Hepatic stellate cell (primary cell): Measurements from ENCODE around the gene FANK1.

Experiments
- DNase-seq: peaks from one replicate; pipeline ENCODE4 v3.0.0; 2011; ENCODE audit warnings: low spot score

The FANK1 gene, protein sequence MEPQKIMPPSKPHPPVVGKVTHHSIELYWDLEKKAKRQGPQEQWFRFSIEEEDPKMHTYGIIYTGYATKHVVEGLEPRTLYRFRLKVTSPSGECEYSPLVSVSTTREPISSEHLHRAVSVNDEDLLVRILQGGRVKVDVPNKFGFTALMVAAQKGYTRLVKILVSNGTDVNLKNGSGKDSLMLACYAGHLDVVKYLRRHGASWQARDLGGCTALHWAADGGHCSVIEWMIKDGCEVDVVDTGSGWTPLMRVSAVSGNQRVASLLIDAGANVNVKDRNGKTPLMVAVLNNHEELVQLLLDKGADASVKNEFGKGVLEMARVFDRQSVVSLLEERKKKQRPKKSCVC

DNA sequence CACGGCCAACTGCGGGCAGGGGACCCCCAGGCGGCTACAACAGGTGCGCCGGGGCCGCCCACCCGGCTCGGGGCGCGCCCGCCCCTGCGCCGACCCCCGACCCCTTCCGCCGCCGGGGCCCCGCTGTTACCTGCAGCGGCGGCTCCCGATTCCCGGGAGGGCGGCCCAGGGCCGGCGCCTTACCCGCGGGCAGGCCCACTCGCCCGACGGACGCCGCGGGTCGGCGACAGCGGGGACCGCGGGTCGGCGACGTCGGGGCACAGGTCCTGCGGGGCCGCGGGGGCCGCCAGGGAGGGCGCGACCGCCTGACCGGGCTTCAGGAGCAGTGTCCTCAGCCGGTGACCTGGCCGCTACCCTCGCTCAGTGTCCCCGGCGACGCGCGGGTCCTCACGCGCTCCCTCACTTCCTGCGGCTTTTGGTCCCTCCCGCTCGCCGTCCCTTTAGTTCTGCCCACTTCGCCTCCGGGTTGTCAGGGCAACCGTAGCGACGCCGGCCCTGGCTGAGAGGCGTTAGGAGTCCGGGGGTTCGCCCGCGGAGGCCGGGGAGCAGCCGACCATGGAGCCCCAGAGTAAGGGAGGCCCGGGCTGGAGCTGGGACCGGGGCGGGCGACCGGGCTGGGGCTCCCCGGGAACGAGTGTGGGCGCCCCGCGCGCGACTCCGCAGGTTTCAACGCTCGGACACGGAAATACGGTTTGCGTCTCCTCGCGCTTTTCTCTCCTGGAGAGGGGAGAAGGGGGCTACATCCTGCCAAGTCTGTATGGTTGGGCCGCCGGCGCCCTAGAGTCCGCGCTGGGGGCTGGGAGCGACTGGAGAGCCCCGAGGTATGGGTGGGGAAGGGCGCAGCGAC, at the start of gene FANK1:
FANK1 (plus strand) TSS at position 477 of the 847 bp plus-strand sequence; CDS start at position 556, 79 bp downstream.
- peak; percentile 64 for DNase-seq

DNA sequence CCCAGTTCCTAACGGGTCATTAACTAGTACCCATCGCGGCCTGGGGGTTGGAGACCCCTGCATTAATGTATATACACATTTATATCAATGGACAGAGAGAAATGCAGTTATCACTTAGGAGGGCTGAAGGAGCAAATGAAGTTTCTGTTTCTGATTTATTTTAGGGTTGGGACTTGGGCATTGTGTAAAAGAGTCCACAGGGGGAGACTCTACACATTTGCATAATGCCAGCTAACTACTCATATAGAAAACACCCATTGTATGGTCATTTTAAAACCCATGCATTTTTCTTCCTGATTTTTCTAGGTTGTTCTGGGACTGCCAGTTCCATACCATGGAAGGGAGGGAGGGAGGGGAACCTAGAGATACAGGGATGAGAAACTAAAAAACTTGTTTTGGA, 49.5 kb upstream of the FANK1 start:
- DNase-seq, result no peak

DNA sequence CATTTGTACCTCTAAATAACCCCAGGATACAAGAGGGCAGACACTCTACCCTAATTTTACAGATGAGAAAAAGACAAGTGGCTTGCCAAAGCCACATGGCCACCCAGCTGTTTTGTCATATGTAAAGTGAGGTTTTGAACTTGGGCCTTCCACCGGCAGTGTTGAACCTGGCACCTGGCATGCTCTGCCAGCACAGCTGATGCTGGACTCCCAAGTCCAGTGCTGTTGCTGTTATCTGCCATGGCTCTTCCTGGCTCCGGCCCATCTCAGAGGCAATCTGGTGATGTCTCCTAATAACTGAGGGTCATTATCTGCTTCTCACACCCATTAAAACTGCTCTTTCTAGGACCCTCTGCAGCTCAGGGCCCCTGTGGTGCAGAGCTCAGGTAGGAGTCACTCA, 48.0 kb upstream of the FANK1 start:
- DNase-seq, result no peak

DNA sequence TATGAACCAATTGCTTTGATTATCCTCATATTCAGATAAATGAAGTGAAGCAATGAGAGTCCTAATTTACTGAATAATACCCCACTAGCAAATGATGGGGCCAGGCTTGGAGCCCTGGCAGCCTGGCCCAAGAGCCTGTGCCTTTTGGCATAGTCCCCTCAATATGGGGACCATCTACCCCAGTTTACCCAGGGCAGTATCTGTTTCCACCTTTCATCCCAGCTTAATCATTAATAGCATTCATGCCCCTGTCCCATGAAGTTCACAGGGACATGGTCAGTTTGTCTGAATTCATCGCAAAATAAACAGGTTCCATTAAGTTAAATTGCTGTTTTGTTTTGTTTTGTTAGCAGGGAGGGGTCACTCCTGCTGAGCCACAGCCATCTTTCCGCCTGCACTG, 47.5 kb upstream of the FANK1 start:
- no peak for DNase-seq

DNA sequence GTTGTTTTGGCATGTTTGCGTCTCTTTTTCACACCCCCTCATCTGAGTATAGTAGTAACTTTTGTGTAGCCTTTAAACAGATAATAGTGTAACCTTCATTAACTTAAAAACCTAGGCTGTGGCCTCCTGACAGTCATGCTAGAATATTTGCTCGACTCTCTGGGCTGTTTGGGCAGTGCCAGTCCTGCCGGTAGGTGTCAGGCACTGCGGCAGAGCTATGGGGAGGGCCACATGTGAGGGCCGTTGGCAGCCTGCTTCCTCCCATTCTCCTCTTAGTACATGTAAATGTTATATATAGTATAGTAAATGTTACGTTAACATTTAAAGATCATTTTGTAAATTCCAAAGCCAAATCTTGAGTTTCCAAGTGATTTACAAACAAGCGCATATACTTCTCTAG, 46.9 kb upstream of the FANK1 start:
- DNase-seq, result no peak

DNA sequence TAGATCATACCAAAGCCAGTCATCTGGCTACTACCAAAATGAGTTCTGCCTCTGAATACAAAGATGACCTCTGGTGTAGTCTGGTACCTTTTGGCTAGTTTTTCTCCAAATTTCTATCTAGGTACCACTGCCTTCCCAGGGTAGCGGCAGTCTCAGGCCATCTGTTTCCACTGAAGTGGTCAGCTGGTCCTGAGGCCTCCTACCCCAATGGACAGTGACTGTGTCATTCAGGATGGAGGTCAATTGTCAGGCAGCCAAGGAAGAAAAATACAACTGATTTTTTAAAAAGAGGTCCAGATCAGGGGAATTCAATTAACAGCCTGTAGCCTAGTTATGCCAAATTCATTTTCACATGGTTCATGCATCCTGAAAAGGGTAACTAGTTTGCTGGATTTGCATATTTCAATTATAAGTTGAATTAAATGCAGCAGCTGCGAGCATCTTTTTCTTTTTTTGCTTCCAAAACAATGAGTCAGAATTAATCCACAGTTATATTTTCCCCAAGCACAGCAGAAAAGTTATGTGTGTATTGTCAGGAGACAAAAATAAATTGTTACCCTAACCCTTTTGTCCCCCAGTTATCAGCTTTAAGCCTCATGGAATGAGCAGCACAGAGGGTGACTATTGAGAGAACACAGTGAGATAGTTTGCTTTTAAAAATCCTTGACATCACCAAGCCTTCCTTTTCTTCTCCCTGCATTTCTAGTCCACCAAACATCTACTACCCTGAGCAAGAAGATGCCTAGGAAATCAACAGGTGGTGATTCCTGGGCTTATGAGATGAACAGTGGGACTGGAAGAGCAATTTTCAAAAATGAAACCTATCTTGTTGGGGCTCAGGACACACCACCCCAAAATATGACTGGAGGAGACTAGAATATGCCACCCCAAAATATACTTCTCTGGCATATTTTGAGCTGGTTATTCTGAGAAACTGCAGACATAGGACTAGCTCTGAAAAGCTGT, 45.3 kb upstream of the FANK1 start:
- DNase-seq, result no peak

DNA sequence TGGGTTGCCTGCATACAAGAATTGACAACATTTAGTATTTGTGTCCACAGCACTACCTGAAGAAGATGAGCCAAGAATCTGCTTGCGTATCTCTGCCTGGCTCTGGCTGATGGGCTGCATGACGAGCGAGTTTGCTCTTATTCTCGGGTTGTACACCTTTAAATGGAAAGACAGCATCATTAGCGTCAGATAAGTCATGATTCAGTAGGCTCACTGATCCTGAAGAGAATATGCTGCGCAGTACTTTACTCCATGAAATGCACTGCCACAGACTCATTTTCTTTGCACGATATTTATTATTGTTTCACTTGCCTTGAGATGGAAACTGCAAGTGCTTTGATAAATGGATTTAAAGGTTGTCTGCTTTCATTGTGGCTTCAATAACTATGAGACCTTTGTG, 43.9 kb upstream of the FANK1 start:
- DNase-seq, result no peak

DNA sequence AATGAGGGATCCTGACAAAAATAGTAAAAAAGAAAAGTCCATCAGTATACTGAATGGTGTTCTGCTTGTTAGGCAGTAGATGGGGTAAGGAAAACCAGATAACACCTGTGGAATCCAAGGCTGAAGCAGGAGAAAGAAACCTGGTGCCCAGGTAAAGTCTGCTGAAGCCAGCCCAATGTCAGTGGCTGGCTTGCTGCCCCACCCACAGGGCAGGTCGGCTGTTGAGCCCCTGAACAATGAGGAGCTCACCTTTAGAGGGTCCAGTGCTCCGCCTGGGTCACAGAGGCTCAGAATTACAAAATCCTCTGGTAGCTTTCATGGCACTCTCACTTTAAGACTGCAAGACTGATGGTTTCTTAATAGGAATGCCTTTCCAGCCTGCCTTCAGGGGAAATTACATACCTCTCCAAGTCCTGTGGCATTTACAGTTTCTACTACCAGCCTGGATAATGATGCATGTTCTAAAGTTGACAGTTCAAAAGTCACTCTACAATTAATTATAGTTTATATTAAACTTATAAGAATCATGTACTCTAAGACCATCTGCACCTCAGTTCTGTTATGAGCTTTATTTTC, 39.1 kb upstream of the FANK1 start:
- DNase-seq, result no peak

DNA sequence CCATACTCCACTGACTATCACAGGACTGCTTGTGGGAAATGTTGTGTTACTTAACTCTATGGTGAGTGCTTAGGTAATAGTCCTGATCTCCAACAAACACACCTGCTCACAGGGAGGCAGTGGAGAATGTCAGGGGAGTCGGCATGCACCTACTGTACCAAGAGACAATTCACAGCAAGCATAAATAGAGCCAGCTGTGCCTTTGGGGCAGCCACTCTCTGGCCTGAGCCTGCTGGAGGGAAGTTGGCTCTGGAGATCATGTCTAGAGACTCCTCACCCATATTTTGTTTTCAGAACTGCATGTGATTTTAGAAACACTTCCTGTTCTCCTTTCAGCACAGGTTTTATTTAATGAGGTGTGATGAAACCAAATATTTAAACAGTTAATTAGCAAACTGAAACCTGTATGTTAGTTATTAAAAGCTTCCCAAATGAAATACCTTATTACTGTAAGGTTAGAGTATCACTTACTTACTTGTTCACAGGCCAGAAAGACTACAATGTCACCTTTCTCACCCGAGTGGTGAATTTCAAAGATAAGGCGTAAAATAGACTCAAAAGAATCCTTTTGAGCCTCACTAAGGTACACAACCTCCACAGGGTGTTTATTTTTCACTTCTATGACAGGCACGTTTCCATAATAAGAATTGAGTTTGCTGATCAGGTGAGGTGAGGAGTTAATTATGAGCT, 37.1 kb upstream of the FANK1 start:
- DNase-seq, result no peak

DNA sequence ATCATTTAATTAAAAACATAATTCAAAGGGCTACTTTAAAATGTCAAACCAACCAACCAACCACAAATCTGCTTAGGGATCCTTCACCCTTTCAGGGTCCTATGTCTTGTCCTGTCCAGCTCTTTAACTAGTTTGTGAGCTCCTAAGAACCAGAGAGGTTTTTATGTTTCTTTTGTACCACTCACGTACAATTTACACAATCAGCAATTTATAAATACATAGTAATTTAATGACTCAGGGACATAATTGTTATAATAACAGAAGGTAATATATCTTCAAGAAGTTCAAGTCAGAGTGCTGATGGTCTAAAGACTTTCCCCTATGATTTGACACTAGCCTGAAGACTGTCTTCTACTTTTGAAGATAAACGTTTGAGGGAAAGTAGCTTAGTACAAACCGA, 31.2 kb upstream of the FANK1 start:
- DNase-seq, result no peak

DNA sequence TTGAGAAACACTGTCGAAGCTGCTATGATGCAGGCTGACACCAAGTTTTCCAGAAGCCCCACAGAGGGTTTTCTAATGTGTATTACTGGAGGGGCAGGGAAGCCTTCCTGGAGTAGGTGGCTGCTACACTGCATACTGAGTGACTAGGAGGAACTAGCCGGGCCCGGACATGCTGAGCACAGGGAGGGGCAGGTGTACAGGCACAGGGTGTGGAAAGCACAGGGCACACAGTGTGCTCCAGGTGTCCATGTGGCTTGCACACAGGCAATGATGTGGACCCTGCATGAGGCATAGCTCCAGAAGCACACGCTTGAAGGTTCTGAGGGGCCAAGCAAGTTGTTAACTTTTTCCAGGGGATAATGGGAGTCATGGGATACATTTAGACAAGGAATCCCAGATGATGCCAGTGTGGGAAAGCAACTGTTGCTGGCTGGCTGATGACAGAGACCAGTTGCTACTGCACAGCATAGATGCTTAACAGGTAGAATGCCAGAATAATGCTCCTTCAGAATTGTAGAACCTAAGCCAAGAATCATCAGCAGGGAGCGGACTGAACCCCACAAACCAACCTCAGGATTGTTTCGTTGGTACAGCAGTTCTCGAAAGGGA, 29.8 kb upstream of the FANK1 start:
- DNase-seq, result no peak

DNA sequence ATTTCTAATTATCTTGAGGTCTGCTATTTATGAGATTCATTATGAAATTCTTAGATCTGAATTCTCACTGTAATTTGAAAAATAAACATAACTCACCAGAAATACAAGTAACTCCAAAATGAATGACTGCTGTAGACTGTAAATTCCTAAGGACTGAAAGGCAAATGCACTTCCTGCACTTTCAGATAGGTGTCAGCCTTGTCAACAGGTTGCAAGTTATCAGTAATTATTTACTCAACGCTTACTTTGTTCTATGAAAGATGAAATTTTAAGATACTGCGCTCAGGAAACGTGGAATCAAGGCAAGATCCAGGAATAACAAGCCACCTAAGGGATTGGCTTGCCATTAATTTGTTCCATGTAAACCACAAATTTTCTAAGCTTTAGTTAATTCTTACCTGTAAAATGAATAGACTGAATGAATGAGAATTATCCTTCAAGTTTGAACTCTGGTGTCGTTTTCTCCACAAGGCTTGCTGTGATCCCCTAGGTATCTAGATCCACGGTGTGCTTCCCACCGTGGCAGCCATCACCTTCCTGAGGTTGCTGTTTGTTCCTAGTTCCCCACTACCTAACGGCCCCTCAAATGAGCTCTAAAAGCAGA, 27.9 kb upstream of the FANK1 start:
- DNase-seq, result peak; percentile 17

DNA sequence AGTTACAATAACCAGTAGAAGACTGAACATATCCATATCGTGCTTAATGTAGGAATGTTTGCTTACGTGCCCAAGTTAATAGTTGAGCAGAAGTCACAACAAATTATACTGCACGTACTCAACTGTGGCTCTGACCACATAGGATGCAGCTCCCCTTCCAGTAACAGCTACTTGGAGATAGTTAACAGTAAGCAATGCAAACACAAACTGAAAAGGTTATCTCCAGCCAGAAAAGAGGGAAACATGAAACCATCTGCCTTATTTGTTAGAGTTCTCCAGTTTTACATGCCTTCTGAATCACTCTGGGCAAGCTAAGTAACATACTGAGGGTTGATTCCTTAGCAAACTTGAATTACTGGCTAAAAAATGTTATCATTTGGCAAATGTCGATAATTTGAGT, 25.0 kb upstream of the FANK1 start:
- DNase-seq, result no peak

DNA sequence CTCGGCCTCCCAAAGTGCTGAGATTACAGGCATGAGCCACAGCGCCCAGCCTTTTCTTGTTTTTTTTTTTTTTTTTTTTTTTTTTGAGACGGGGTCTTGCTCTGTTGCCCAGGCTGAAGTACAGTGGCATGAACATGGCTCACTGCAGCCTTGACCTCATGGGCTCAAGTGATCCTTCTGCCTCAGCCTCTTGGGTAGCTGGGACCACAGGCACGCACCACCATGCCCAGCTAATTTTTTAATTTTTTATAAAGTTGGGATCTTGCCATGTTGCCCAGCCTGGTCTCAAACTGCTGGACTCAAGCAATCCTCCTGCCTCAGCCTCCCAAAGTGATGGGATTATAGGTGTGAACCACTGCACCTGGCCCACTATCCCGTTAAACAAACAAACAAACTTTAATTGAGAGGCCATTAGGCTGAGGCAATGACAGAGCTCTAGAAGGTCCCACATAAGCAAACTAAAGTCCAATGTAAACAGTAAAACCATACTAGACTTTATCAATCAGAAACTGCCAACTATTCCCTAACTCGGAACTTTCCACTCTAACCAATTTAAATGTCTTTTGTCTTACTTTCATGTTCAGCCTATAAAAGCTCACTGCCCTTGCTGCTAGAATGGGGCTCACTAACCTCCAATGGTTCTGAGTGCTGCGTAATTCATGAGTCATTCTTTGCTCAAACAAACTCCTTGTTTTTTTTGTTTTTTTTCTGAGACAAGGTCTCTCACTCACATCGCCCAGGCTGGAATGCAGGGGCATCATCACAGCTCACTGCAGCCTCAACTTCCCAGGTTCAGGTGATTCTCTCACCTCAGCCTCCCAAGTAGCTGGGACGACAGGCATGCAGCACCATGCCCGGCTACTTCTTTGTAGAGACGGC, 17.2 kb upstream of the FANK1 start:
- DNase-seq, result peak; percentile 49

DNA sequence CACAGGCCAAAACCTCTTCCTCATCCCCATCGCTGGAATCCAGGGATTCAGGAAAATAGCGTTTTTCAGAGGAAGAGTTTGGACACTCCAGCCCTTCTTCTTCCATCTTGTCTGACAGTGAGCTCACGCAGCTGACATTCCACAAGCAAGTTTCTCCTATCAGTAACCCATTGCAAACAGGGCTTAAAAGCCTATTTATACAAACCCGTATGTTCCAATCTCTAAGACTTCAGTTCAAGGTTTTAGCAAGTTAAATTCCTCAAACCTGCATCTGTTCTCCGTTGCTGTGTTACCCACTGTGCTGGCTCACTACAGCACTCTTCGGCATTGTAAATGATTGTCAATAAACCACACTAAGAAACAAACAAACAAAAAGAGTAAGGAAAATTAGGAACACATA, 15.6 kb upstream of the FANK1 start:
- DNase-seq, result no peak

DNA sequence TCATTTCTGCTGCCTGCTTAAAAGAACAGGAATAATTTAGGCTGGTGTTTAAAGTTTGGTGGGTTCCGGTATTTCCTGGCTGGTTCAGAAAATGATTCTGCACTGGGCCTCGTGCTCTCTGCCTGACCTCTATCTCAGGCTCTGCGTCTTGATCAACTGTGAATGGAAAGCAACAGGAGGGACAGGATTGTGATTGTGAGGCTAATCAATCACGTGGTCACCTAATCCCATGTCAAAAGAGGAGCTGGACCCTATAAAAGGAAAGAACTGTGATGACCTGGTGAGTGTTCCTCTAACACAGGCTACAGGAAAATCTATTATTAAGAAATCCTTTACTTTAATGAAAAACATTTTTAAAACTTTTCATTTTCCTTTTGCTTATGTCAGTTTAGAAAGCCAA, 15.2 kb upstream of the FANK1 start, which contains the start of gene DHX32:
DHX32 (minus strand) TSS at position 101 of the 400 bp plus-strand sequence. CDS start 468 bp downstream, outside the sequence.
- DNase-seq, result no peak

DNA sequence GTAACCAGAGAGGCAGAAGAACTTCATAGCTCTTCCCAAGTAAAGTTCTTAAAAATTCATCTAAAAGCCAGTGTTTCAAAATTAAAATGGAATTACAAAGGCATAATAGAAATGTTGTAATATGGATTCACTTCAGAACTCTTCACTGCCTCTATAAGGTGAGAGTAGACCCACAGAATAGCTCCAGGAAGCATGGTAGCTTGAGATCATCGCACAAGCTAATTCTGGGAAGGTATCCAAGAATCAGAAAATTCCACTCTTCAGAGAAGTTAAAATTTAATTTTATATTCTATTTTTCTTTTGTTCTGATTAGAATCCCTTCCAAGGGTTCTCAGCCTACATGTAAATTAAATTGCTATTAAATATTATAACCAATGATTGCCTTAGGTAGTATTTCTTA, 13.8 kb upstream of the FANK1 start:
- no peak for DNase-seq

DNA sequence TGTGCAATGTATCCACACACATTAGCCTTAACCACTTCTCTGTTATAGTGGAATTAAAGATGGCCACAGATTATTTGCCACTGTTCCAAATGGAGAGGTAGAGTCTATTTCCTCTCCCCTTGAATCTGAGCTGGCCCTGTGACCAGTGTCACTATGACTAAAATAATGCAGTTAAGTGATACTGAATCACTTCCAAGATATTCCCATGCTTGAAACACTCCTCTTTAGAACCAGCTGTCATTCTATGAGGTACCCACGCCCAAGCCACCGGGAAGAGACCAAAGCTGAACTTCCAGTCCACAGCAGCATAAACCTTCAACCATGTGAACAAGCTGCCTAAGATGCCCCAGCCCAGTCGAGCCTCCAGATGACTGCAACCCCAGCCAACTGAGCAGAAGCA, 13.2 kb upstream of the FANK1 start:
- DNase-seq, result no peak

DNA sequence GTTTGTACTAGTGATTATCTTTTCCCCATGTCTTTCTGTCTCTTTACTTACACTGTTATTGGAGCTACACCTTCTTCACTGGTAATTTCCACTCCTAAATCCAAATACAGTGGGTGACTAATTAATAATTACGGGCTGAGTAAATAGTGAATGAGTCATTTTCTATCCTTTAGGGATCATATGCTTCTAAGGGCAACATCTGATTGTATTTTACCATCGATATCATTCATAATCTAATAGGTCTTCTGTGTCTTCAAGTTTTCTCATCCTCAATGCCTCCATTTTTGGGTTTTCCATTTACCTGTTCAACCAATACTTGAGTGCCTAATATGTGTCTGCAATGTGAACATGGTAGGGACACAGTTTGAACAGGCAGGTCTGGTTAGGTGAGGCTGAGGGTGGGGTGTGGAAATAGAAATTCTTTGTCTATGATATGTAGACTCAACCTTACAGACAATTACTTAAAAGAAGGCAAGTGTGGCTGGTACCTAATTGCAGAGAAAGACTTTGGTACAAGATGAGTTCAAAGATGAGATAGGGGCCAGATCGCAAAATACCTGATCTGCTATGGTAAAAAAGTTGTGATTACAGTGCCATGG, 9.4 kb upstream of the FANK1 start:
- no peak for DNase-seq
